MM.1S (cell line): ENCODE results near the gene CALML3.

Experiments
- EZH2 ChIP-seq: fragments of 300-600 bp; sonication (generic); optimal IDR thresholded peaks from 2 replicates; pipeline ENCODE3; 2017; ENCODE audit warnings: low read depth, mild to moderate bottlenecking, antibody characterized with exemption, low read length, mixed read lengths
- TF ChIP-seq, protein P1 (sequence below): fragments of 300-600 bp; sonication (generic); IDR thresholded peaks from 2 replicates; pipeline ENCODE4 v1.5.1; 2016; ENCODE audit warnings: antibody characterized with exemption, low read length, mixed read lengths

DNA sequence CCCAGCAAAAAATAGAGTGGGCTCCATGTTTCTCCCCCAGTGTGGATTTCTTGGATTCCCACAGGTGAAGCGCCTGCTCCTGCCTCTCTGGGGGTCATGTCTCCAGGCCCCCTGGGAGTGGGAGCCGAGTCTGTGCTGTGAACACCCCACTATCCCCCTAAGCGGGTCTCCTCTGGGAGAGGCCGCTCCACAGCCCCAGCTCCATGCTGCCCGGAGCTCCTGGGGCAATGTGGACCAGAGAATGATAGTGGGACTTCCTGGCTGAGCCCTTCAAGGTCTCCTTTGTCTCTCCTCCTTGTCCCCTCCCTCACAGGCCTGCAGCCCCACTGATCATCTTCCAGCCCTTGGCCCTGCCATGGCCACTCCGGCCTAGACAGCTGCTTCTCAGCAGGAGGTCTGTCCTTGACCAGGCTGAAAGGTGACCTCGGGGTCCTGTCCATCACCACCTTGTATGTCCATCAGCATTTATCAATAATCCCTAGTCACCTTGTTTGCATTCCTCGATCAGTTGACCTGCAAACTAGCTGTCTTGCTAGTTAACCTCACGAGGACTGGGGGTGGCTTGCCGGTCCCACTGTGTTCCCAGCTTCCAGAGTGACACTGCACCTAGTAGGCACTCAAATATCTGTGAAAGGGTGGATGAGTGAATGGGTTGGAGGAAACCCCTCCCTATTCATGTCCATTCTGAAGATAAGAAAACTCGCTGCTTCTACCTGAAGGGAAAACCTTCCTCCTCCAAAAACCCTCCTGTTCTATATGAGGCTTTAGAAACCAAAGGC is 776 bp upstream of the CALML3 start:
- TF ChIP-seq, protein P1, sequence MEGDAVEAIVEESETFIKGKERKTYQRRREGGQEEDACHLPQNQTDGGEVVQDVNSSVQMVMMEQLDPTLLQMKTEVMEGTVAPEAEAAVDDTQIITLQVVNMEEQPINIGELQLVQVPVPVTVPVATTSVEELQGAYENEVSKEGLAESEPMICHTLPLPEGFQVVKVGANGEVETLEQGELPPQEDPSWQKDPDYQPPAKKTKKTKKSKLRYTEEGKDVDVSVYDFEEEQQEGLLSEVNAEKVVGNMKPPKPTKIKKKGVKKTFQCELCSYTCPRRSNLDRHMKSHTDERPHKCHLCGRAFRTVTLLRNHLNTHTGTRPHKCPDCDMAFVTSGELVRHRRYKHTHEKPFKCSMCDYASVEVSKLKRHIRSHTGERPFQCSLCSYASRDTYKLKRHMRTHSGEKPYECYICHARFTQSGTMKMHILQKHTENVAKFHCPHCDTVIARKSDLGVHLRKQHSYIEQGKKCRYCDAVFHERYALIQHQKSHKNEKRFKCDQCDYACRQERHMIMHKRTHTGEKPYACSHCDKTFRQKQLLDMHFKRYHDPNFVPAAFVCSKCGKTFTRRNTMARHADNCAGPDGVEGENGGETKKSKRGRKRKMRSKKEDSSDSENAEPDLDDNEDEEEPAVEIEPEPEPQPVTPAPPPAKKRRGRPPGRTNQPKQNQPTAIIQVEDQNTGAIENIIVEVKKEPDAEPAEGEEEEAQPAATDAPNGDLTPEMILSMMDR: no peak
- TF ChIP-seq EZH2: no peak
